BJ (cell line): ENCODE data around the gene HTR2C. TPM values are rescaled to one million over a fixed set of nuclear protein-coding genes. Genes with fewer than 3 reads are reported as not detected.
"Not testable (repeated sequence)": the region's sequence is repeated elsewhere in the genome, so short reads cannot be mapped to it uniquely, and the experiment has no call there.

Source experiments
- CTCF ChIA-PET: fragments of 350-600 bp; formaldehyde crosslinking; extraction: SDS; loops from one replicate; lab custom pipeline; 2021; ENCODE audit warnings: antibody characterized with exemption, inconsistent platforms; lab: Yijun Ruan, JAX
- POLR2A ChIA-PET: fragments of 300-600 bp; sonication (Branson Sonifier 250); formaldehyde crosslinking; extraction: SDS; loops from one replicate; lab custom pipeline; 2021; ENCODE audit warnings: antibody characterized with exemption; lab: Charles Lee
- DNase-seq: peaks from one replicate; pipeline ENCODE4 v3.0.0-alpha.2; 2011; ENCODE audit warnings: low read depth
- H3K27me3 ChIP-seq: 2 replicates; pipeline ENCODE4 v1.6.0; 2011; ENCODE audit warnings: low read length; ENCODE audit not compliant: control insufficient read depth, insufficient read depth
- H3K36me3 ChIP-seq: 2 replicates; pipeline ENCODE4 v1.5.1; 2011; ENCODE audit warnings: low read length; ENCODE audit not compliant: control insufficient read depth, insufficient read depth
- H3K4me3 ChIP-seq: 2 replicates; pipeline ENCODE4 v1.5.1; 2011; ENCODE audit warnings: low read depth, mild to moderate bottlenecking, control low read depth, low read length
- CTCF ChIP-seq: IDR thresholded peaks from 2 replicates; pipeline ENCODE4 v1.5.1; 2011; ENCODE audit warnings: low read depth, mild to moderate bottlenecking, control low read depth, inconsistent platforms, low read length, moderate library complexity; ENCODE audit not compliant: insufficient read depth
- polyA plus RNA-seq: library from polyadenylated mRNA; depleted of rRNA; stranded (reverse); fragments of >200 nt; gene quantifications from 2 replicates; pipeline ENCODE4 v1.2.3, GENCODE V29; 2011

HTR2C gene
- polyA plus RNA-seq, 1 experiment: not detected

- no peak for TF ChIP-seq CTCF
- POLR2A ChIA-PET: no interaction called here
- Histone ChIP-seq H3K4me3 (no peak overlapping the region), H3K36me3 (no peaks in the 10 kb centered on the region), H3K27me3 (peaks cover 12% of the 10 kb centered on the region)
- CTCF ChIA-PET: no interaction called here
- DNase-seq: no peak
These were observed 573 bp downstream of the HTR2C start for GRCh38 chrX:114584375-114584943.

GRCh38 chrX:114584983-114585842 lies 1.3 kb downstream of the HTR2C start:
- peaks cover 12% of the 10 kb centered on the region for H3K27me3 ChIP-seq
- no peaks in the 10 kb centered on the region for H3K36me3 ChIP-seq
- DNase-seq: no peak
- POLR2A ChIA-PET: no interaction called here
- H3K4me3 ChIP-seq: no peak overlapping the region
- CTCF ChIA-PET: no interaction called here
- no peak for TF ChIP-seq CTCF

- ChIA-PET CTCF (no interaction called here), POLR2A (no interaction called here)
- H3K4me3 ChIP-seq: no peak overlapping the region
- no peak for TF ChIP-seq CTCF
- no peaks in the 10 kb centered on the region for H3K36me3 ChIP-seq
- DNase-seq: no peak
- H3K27me3 ChIP-seq: no peaks in the 10 kb centered on the region
These were observed 7.2 kb downstream of the HTR2C start for GRCh38 chrX:114591121-114591520.

- no peaks in the 10 kb centered on the region for H3K36me3 ChIP-seq
- H3K27me3 ChIP-seq: no peaks in the 10 kb centered on the region
- no peak for TF ChIP-seq CTCF
- CTCF ChIA-PET: no interaction called here
- no peak overlapping the region for H3K4me3 ChIP-seq
- POLR2A ChIA-PET: no interaction called here
- no peak for DNase-seq
These were observed 15.4 kb downstream of the HTR2C start for GRCh38 chrX:114599305-114599704.

GRCh38 chrX:114599911-114600310 lies 16.0 kb downstream of the HTR2C start:
- no peaks in the 10 kb centered on the region for H3K27me3 ChIP-seq
- POLR2A ChIA-PET: no interaction called here
- no peaks in the 10 kb centered on the region for H3K36me3 ChIP-seq
- CTCF ChIA-PET: no interaction called here
- no peak overlapping the region for H3K4me3 ChIP-seq
- TF ChIP-seq CTCF: no peak
- DNase-seq: no peak

GRCh38 chrX:114606619-114607018 lies 22.7 kb downstream of the HTR2C start:
- H3K27me3 ChIP-seq, POLR2A ChIA-PET, H3K4me3 ChIP-seq, CTCF ChIA-PET, DNase-seq, H3K36me3 ChIP-seq: not testable (repeated sequence)
